CD4-positive, alpha-beta T cell treated with Interleukin-17A for 1 hour (primary cell): Measurements from ENCODE around the gene FAM131A.
A peak's percentile ranks its signal among the peaks of the same experiment; 100 is the strongest.

Experiments
- DNase-seq: peaks from one replicate; pipeline ENCODE4 v3.0.0-alpha.2; 2020

The FAM131A gene

GRCh38 chr3:184343200-184343876 lies 5.9 kb downstream of the FAM131A start:
- DNase-seq = no peak

- DNase-seq = no peak
Measured at GRCh38 chr3:184344579-184345316, 7.3 kb downstream of the FAM131A start.

DNA sequence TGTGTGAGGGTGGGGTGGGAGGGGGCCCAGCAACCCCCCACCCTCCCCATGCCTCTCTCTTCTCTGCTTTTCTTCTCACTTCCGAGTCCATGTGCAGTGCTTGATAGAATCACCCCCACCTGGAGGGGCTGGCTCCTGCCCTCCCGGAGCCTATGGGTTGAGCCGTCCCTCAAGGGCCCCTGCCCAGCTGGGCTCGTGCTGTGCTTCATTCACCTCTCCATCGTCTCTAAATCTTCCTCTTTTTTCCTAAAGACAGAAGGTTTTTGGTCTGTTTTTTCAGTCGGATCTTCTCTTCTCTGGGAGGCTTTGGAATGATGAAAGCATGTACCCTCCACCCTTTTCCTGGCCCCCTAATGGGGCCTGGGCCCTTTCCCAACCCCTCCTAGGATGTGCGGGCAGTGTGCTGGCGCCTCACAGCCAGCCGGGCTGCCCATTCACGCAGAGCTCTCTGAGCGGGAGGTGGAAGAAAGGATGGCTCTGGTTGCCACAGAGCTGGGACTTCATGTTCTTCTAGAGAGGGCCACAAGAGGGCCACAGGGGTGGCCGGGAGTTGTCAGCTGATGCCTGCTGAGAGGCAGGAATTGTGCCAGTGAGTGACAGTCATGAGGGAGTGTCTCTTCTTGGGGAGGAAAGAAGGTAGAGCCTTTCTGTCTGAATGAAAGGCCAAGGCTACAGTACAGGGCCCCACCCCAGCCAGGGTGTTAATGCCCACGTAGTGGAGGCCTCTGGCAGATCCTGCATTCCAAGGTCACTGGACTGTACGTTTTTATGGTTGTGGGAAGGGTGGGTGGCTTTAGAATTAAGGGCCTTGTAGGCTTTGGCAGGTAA lies 8.1 kb downstream of the FAM131A start:
- no peak for DNase-seq

DNA sequence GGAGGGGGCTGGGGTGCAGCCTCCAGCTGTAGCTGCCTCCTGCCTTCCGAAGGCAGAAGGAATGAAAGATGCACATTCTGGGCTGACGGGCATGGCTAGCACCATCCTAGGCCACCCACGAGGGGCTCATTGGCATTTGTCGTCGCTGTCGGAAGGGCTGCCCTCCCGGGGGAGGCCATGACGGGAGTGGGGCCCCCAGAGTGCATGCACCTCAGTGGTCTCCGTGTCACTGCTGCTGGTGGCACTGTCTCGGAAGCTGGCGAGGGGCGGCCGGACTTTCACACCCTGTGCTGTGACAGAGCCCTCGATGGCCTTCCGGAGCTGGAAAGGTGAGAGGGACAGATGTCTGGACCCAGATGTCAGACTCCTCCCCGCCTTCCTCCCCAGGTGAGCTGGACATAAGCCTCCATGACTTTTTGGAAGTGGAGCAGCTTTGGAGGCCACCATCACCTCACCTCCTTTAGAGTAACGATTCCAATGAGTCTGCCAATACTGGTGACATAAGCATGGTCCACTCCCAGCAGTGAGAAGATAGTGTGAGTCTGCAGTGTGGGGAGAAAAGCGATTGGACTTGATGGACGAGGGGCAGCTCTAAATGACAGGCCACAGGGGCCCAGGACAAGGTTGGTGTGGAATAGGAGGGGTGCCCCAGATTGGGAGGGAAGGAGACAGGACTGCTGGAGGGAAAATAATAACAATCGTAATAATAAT lies 9.2 kb downstream of the FAM131A start:
- no peak for DNase-seq

DNA sequence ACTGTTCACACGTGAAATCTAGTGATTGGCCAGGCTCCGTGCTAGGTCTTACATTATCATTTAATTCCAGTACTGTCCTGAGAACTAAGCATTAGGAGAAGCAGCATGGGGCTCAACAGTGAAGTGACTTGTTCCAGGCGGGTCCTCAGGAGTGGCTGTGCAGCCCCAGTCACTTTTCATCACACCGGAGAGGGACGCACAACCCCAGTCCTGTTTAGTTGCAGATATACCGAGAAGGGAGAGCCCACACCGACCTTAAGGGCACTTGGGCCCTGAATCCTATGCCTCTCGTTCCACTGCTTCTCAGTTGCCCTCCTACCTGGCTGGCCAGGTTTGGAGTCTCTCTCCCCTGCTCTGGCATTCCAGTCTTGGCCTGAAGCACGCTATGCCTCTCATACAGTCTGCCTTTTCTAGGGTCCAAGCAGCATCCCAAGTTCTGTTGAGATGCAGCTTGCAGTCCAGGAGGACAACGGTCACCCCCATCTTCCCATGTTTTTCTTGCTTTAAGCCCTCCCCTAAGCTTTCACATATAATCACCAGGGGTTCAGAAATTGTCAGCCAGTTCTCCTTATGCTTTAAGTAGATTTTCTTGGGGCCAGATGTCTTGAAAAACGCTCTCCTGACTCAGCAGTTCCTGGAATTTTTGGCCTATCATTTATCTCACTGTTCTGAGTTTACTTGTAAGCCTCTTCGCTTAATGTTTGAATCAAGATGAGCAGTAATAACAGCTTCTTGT lies 10.1 kb downstream of the FAM131A start:
- no peak for DNase-seq

- DNase-seq = no peak
Measured at GRCh38 chr3:184348057-184348382, 10.6 kb downstream of the FAM131A start.

DNA sequence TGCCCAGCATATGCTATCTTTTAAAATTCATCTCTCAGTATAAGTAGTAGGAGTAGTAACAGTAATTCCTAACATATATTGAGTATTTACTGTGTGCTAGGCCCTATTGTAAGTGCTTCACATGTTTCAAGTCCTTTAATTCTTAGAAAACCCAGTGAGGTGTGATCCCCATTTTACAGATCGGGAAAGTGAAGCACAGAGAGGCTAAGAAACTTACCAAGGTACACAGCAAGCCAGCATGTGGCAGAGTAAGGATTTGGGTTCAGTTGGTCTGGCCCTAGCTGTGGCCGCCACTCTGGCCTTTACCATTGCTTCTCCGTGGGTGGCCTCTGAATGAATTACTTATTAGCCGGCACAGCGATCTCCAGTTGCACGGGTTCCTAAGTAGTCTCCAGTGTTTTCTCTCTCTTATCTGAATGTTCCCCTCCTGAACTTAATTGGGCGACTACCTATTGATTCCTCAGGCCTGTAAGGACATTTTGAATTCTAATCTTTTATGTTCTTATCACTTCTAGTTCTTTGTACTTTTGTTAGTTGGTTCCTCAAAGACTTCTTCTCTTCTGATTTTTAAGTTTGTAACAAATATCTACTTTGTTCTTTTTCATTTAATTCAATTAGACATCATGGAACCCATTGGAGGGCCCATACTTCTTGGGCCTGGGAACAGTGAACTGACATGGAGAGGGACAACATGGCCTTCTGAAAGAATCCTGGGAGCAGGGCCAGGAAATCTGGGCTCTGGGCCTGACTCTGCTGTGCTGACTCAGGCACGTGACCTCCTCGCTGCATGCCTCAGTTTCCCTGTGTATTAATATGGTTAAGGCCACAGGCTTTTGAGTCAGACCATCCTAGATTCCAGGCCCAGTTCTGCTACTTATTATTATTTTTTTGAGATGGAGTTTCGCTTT lies 12.4 kb downstream of the FAM131A start:
- DNase-seq = no peak

DNA sequence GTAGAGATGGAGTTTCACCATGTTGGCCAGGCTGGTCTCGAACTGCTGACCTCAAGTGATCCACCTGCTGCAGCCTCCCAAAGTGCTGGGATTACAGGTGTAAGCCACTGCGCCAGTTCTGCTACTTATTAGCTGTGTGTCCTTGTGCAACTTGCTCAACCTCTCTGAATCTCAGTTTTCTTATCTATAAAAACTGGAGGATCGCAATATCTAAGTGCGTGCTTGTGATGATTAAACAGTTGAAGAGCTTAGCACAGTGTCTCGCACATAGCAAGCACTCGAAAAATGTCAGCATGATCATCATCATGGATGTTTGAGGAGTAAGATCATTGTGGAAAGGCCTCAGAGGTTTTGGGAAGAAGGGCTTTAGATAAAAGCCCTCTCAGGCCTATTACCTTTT lies 13.2 kb downstream of the FAM131A start:
- DNase-seq = no peak

- no peak for DNase-seq
Measured at GRCh38 chr3:184351511-184352148, 14.2 kb downstream of the FAM131A start.

DNA sequence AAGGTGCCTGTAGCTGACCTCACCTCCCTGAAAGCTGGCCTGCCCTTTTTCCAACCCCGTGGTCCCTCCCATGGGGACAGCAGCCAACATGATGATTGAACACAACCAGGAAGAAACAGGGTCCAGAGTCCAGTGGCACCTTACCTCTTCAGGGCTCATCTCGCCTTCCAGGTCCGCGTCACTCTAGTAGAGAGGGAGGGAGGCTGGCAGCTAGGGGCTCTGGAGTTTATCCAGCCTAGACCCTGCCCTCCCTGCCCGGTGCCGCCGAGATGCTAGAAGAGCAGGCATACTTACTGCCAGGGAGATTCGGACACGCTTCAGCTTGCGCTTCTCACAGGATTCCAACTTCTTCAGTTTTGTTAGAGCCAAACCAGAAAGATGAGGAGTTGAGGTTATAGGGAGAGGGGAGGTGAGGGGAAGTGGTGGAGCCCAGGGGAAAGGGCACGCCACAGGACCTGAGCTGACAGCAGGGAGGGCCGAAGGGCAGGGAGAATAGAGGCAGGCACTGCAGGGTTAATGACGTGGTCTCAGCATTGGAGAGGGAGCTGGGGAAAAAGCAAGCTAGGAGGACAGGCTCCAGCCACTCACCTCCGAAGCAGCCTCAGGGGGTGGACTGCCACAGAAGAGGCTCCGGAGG lies 14.9 kb downstream of the FAM131A start:
- no peak for DNase-seq

DNA sequence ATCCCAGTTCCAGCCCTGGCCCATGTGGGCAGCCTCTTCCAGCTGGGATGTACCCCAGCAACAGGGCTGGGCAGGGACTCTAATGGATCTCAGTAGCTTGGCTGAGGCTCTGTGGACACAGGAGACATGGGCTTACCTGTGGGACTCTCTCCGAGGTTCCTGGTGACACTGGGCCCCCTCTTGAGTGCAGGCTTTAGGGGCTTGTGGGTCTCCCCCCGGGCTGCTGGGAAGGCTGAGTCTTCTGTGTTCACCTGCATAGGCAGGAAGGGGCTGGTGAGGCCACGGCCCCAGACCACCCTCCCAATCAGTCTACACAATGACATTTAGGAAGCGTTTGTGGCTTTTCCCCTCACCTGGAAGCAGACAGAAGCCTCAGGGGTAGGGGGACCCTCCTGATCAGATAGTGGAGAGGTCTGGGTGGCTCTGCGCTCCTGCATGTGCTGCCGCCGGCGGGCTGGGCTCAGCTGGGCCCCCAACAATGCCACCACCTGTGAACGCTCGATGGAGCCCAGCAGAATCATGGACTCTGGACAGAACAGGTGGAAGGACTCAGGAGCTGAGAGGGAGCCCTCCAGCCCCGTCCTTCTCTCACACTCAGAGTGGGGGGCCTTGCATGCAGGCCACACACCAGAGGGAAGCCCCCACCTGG lies 15.6 kb downstream of the FAM131A start:
- no peak for DNase-seq

GRCh38 chr3:184353546-184353941 lies 16.1 kb downstream of the FAM131A start:
- DNase-seq = no peak

- DNase-seq = peak; percentile 70
Measured at GRCh38 chr3:184354121-184354728, 16.8 kb downstream of the FAM131A start.

- DNase-seq = no peak
Measured at GRCh38 chr3:184354754-184355153, 17.4 kb downstream of the FAM131A start.

GRCh38 chr3:184355261-184356040 lies 18.1 kb downstream of the FAM131A start:
- DNase-seq = no peak

- no peak for DNase-seq
Measured at GRCh38 chr3:184357248-184358123, 20.1 kb downstream of the FAM131A start.

- DNase-seq = no peak
Measured at GRCh38 chr3:184358124-184358767, 20.8 kb downstream of the FAM131A start.
